ENCODE measurements around the gene PRKD1. TPM values are rescaled to one million over a fixed set of nuclear protein-coding genes. Genes with fewer than 3 reads are reported as not detected.
"Not testable (repeated sequence)": the region's sequence is repeated elsewhere in the genome, so short reads cannot be mapped to it uniquely, and the experiment has no call there.

Gene PRKD1
- total RNA-seq, 3 donors from 2014 or later: 0.93 to 10.2 (median 3.1) TPM

GRCh38 chr14:29861996-29862395 lies 65.7 kb downstream of the PRKD1 start:
- Histone ChIP-seq H3K36me3 (ENCODE audit: low read depth) (no peaks in the 10 kb centered on the region), H3K9me3 (no peaks in the 10 kb centered on the region), H3K4me3 (no peak overlapping the region), H3K4me1 (ENCODE audit: low read depth) (no peaks in the 10 kb centered on the region)
- DNase-seq: no peak
- ATAC-seq: no peak
- TF ChIP-seq CTCF (IDR thresholded peaks at IDR 0.05): no peak
- intact Hi-C loops (cut with DNase I, micrococcal nuclease): no loop called here

GRCh38 chr14:29858299-29858698 lies 69.3 kb downstream of the PRKD1 start:
- DNase-seq (no peak), ATAC-seq (no peak)
- H3K4me1 ChIP-seq (ENCODE audit: low read depth): no peaks in the 10 kb centered on the region
- intact Hi-C loops (cut with DNase I, micrococcal nuclease): no loop called here
- no peaks in the 10 kb centered on the region for H3K9me3 ChIP-seq
- H3K4me3 ChIP-seq: no peak overlapping the region
- no peak for TF ChIP-seq CTCF (IDR thresholded peaks at IDR 0.05)
- no peaks in the 10 kb centered on the region for H3K36me3 ChIP-seq (ENCODE audit: low read depth)

- intact Hi-C loops (cut with DNase I, micrococcal nuclease): no loop called here
- no peaks in the 10 kb centered on the region for H3K36me3 ChIP-seq (ENCODE audit: low read depth)
- no peaks in the 10 kb centered on the region for H3K4me1 ChIP-seq (ENCODE audit: low read depth)
- DNase-seq (no peak), ATAC-seq (no peak)
- no peak for TF ChIP-seq CTCF (IDR thresholded peaks at IDR 0.05)
- no peaks in the 10 kb centered on the region for H3K9me3 ChIP-seq
- H3K4me3 ChIP-seq: no peak overlapping the region
Observed at GRCh38 chr14:29857551-29857950, 70.1 kb downstream of the PRKD1 start.

- DNase-seq: no peak
- intact Hi-C loops (cut with DNase I, micrococcal nuclease): no loop called here
- H3K4me1 ChIP-seq (ENCODE audit: low read depth): no peaks in the 10 kb centered on the region
- no peak overlapping the region for H3K4me3 ChIP-seq
- no peak for ATAC-seq
- no peaks in the 10 kb centered on the region for H3K9me3 ChIP-seq
- no peak for TF ChIP-seq CTCF (IDR thresholded peaks at IDR 0.05)
- H3K36me3 ChIP-seq (ENCODE audit: low read depth): no peaks in the 10 kb centered on the region
Observed at GRCh38 chr14:29856516-29856915, 71.1 kb downstream of the PRKD1 start.

GRCh38 chr14:29853691-29854090 lies 74.0 kb downstream of the PRKD1 start:
- intact Hi-C loops (cut with DNase I, micrococcal nuclease); H3K4me3 ChIP-seq; H3K9me3 ChIP-seq; H3K36me3 ChIP-seq (ENCODE audit: low read depth); ATAC-seq; H3K4me1 ChIP-seq (ENCODE audit: low read depth); DNase-seq: not testable (repeated sequence)

- Histone ChIP-seq H3K36me3 (ENCODE audit: low read depth) (no peaks in the 10 kb centered on the region), H3K4me3 (no peak overlapping the region), H3K4me1 (ENCODE audit: low read depth) (no peaks in the 10 kb centered on the region), H3K9me3 (no peaks in the 10 kb centered on the region)
- ATAC-seq (no peak), DNase-seq (no peak)
- intact Hi-C loops (cut with DNase I, micrococcal nuclease): no loop called here
- no peak for TF ChIP-seq CTCF (IDR thresholded peaks at IDR 0.05)
Observed at GRCh38 chr14:29853272-29853671, 74.4 kb downstream of the PRKD1 start.
